ENCODE measurements around the gene TGM4.

GRCh38 chr3:44957986-44958385 is 83.6 kb downstream of the TGM4 start:
- TF ChIP-seq CTCF (IDR thresholded peaks at IDR 0.05): no peak
- TF ChIP-seq POLR2A (IDR thresholded peaks at IDR 0.05): no peak
- no peak for TF ChIP-seq POLR2AphosphoS5 (IDR thresholded peaks at IDR 0.05)
- TF ChIP-seq EP300 (IDR thresholded peaks at IDR 0.05): no peak

Measured in suprapubic skin (tissue), 4 donors.